NCI-H2081 treated with DMSO at 0.1 percent for 48 hours (cell line): ENCODE results near the gene KCNA10.

Experiments
- DNase-seq: peaks from one replicate; lab custom pipeline; 2025; lab: John Stamatoyannopoulos, UW

Gene KCNA10

DNA sequence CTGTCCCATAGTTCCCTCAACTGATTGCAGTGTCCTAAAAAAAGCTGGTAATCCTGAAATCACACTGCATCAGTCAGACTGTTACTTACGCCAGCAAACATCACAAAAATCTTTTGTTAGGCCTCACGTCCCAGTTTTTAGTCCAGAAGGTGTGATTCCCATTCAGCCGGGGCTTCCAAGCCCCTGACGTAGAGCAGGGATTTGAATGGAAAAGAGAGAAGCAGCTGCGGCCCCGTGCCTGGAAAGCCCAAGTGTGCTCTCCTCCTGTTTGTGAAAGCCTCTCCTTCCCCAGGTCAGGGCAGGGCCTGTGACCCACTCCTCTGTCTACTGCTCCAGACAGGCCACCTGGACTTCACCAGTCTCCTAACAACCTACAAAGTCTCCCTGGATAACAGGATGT lies 20.7 kb downstream of the KCNA10 start:
- DNase-seq: no peak

DNA sequence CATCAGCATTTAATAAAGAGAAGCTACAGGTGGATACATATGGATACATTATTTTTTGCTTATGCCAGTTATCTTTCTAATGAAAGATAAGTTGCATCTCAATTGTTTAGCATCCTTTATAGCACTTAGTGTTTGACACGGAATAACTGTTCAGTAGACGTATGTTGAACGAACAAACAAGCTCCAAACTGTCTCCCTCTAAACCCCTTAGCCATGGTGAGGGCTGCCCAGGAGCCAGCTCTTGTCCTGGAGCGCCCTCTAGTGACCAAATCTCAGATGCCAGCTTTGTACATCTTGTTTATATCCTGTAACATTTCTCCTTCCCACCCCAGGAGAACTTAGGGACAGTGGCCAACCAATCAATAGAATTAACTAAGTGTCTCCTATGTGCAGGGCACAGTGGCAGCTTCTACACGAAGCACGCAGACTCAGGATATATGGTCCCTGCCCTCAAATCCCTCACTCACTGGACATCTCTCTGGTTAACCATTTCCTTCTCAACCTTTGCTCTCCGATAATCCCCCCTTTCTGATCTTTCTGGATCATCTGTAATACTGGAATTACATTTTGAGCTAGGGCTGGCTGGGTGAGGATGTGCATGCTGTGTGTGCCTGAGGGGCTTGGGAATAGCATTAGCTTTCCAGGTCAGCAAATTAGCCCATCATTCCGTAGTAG lies 22.9 kb downstream of the KCNA10 start:
- DNase-seq: peak; percentile 6

DNA sequence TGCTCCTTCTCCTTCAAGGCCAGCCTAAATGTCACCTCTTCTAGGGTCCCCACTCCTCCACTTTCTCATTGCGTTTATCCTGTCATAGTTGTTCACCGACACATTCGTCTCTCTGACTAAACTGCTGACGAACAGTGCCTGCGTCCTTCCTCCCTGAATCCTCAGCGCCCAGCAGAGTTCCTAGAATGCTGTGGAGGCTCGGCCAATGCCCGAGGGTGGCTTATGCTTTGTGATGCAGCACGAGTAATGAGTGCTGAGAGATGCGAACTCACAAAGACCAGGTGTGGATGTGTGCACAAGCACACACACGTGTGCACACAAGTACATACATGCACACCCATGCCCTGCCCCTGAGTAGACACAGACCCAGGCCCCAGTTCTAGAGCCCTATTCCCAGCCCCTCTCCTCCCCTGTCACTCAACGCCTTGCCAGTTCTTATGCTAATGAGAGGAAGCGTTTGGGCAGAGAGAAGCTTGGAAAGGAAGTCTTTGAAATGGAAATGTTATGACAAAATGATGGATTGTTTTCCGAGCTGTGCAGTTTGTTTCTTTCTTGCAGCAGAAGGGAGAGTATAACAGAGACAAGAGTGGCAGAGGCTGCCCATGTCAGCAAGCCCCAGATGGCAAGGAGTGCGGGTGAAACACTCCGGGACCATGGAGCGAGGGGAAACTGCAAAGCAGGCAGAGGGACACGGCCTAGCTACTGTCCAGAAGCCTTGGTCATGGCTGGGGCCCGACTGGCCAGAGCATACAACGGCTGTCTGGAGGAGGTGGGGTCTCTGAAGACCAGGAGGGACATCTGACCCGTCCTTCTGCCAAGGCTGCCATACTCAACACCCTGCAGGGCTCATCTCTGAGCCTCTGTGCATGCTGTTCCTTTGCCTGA lies 24.2 kb downstream of the KCNA10 start:
- no peak for DNase-seq

DNA sequence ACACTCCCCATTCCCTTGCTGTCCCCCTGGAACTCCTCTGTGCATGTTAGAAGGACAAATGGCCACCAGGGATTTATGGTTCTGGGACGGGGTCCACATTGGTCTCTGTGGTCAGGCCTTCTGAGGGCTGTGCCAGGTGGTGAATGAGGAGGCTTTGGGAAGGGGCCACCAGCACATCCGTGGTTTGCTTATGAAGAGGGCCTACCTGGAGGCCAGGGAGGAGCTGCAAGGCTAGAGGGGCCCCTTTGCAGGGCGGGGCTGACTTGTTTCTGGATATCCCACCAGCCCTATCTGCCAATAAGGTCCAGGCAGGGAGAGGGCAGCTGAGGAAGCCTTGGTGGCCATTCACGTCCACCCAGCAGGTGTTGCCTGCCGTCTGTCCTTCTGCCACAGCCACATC lies 24.9 kb downstream of the KCNA10 start:
- DNase-seq: no peak

DNA sequence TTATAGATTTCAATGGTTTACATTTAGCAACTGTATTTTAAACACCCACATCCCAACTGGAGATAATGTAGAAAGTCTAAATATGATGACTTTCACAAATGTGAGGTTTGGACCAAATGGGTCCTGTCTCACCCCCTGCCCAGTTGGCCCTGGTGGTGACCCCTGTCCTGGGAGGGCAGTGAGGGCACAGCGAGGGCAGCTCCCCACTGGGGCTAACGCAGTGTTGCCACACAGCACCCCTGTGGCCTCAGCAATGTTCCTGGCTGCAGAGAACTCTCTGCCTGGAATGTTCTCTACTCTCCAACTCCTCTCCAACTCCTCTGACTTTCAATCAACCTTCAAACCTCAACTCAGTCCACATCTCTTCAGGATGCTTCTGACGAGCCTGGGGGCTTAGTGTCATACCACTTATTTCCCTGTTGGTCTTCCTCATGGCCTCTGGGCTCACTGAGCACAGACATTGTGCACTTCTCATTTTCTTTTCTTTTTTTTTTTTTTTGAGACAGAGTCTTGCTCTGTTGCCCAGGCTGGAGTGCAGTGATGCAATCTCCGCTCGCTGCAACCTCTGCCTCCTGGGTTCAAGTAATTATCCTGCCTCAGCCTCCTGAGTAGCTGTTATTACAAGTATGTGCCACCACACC lies 25.8 kb downstream of the KCNA10 start:
- DNase-seq: no peak

DNA sequence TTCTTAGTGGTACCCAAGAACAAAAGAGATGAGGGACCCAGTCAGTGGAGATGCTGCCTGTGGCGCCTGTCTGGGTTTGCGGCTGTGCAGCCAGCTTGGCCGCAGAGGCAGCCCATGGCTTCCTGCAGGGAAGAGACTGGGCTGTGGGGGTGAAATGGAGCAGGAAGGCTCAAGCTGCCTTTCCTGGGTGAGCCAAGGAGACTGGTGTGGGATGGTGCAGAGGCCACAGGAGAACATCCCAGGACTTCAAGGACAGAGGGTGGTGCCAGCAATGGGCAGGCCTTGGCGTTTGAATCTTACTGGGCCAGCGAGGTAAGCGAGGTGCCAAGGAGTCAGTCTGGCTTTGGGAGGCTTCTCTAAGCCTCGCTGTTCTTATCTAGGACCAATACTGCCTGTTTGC lies 26.4 kb downstream of the KCNA10 start:
- no peak for DNase-seq

DNA sequence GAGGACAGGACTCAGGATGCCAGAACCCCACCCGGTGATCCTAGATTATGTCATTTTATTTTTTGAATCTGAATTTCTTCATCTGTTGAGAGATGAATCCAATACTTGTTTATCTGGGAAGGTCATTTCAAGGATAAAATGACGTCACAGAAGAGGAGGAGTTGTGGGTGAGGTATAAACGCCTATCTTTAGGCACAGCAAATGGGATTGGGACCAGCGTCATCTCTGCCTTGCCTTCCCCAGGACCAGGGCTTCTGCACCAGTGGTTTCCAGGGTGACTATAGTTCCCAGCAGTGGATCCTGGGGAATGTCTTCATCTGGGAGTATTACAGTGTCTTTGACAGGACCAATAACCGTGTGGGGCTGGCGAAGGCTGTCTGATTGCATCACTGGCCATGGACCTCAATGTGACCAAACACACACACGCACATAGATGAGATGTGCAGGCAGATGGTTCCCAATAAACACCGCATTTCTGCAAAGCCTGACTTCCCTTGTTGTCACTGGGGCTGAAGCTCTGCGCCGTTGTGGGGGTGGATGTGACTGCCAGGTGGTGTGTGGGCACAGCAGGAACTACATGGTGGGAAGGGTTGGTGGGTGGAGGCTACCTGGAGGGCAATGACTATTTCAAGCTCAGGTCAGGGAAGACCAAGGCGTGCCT lies 28.1 kb downstream of the KCNA10 start:
- no peak for DNase-seq

DNA sequence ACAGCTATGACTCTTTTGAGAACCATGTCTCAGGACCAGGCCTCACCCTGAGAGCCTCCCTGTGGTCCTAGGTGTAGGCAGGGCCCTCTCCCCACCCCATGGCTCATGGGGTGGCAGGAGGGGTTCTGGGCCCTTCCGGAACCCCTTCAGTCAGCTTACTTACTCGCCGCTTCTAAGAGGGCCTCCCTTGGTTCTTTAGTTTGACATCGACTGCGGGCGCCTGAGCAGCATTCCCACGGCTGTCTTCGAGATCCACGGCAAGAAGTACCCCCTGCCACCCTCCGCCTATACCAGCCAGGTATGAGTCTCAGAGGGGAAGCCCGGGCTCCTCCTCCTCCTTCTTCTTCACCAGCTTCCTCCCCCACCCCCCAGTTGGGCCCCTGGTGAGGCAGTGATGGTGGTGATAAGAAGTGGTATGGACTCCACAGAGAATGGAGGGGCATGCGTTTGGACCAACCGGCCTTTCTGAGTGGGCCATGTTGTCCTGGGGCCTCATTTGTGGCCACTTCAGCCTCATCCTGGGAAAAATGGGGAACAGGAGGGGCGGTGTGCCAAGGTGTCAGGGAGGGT lies 28.9 kb downstream of the KCNA10 start:
- DNase-seq: no peak

DNA sequence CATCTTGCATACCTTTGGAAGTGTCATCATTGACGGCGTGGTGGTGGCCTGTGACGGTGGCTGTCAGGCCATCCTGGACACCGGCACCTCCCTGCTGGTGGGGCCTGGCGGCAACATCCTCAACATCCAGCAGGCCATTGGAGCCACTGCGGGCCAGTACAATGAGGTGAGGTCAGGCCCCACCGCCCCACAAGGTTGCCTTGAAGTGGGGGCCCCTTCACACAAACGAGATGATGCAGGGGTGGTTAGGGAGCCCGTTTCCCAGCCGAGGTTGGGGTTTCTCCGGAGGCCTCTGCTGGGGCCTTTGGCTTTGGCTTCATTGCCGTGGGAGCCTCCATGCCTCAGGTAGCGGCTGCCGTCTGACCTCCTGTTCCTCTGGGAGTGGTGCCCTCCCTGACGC lies 29.6 kb downstream of the KCNA10 start:
- DNase-seq: no peak

DNA sequence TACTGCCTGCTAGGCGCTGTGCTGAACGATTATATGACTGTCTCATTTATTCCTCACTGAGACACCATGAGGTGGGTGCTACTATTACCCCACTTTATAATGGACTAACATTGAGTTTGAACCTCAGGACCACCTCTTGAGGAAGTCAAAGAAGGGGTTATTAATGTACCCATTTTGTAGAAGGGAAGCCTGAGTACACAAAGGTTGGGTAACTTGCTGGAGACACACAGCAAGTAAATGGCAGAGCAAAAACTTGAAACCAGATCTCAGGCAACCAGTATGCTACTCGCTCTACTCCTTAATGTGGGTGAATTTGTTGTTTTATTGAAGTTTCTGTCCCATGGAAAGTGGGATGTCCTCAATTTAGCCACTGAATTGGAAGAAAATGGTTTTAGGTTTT lies 30.1 kb downstream of the KCNA10 start:
- DNase-seq: no peak

DNA sequence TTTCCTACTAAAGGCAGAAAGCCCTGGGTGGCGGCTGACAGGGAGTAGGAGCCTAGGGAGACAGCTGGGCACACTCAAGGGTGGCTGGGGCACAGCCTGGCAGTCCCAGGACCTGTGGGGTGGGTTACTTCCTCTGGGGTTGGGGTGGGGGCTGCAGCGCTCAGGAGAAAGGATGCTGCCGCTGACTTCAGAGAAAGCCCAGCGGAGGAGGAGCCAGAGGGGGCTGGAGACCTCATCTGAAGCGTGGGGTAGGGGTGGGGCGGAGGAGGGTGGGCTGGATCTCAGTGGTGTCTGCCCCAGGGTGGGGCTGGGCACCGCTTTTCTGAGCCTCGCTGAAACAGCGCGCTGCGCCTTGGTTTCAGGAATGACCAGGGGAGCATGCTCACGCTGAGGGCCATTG lies 30.8 kb downstream of the KCNA10 start:
- no peak for DNase-seq

DNA sequence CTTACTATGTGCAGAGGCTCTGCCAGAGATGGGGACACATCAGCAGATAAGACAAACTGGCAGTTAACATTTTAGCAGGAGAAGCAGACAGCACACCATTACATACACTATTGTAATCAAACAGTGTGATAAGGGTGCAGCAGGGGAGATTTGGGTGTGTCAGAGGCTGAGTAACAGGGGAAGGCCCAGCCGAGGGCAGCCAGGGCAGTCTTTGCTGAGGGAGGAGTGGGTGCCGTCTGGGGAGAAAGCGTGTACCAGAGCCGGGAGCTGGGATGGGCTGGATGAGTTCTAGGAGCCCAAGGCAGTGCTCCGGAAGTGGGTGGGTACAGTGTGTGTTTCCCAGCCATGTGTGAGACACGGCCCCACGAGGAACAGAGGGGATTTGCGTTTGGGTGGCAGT lies 31.2 kb downstream of the KCNA10 start:
- DNase-seq: no peak

DNA sequence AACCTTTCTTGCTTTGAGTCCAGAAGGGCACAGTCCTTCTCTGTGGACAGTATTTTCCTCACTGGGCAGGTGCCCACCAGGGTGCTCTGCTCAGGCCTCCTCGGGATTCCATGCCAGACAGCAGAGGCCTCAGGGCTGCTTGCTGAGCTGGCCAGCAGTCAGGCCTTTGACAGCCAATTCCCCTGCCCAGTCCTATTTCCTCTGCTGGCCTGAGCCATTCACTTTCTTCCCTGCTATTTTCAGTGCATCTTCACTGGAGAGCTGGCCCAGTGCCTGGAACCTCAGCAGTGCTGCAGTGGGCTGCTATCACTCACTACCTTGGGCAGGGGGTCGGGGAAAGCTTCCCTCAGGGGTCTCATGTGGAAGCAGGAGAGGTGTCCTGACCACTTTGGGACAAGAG lies 33.2 kb downstream of the KCNA10 start:
- no peak for DNase-seq

DNA sequence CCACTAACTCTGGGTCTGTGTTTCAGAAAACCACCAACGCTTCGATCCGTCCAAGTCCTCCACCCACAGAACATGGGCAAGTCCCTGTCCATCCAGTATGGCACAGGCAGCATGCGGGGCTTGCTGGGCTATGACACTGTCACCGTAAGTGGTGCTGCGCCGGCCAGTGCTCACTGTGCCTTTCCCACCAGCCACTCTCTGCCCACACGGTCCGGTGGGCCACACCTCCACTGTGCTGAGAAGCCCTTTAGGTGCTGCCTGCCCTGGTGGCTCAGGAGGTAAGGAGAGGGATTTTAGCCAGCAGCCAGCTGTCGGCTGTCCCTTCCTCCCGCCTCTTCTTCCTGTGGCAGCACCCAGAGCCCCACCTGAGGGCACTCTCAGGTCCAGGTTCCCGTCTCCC lies 34.2 kb downstream of the KCNA10 start:
- DNase-seq: no peak

DNA sequence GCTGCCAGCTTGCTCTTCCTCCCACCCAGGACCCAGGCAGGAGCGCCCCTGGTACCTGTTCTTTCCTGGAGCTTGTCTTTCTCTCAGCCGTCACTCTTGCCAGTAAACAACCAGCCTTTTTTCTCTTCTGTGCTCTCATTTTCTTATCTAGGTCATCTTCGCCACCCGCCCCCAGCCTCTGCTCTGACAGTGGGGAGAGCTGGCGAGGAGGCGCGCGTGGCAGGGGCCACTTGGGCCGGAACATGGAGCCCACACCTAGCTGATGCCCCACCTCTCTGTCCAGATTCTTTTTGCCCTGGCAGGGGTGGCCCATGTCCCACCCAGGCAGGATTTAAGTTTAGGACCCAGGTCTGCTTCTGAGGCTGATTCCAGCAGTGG lies 35.7 kb downstream of the KCNA10 start:
- DNase-seq: no peak

DNA sequence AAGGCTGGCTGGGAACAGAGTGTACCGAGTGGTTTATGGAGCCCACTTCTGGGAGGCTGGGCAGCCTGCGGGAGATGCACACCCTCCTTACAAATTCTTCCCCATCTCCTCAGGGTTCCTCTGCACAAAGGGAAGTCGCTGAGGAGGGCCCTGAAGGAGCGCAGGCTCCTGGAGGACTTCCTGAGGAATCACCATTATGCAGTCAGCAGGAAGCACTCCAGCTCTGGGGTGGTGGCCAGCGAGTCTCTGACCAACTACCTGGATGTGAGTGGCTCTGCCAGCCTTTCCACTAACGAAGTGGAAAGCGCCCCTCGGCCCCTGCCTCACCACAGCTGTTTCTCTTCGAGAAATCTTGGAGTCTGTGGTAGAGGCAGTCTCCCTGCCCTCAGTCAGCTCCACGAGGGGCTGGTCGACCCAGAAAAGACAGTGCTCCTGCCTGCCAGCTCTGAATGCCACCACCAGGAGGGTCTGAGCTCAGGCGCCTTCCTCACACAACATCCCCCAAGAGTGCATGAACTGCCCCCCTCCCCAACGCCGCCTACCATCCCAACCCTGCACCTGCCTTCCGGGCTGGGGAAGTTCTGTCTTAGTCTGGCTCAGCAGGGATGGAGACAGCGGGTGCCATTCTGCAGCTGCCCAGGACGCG lies 36.2 kb downstream of the KCNA10 start:
- no peak for DNase-seq

DNA sequence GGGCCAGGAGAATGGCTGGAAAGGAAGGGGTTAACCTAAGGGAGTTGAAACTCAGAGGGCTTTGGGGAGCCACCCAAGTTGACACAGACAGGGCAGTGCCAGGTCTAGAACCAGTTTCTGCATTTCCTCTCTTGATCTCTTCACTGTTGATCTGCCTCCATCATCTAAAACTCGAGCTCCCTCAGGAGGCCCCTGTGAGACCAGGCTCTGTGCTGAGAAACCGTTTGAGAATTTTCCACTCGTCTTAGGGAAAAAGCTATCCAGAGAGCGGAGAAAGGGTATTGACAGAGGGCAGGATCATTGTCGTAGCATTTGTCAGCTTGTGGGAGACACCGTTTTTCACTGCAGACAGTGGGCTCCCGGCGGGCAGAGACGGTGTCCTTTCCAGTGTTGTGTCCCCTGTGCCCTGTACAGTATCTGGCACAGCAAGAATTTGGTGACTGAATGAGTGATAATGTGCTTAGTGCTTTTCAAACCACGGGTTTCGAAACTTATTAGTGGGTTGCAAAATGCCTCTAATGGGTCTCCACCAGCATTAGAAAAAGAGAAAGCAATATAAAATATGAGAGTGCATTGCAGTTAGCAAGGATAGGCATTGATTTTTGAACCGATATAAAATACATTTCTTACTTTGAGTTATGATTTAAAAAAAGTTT lies 36.9 kb downstream of the KCNA10 start:
- no peak for DNase-seq

DNA sequence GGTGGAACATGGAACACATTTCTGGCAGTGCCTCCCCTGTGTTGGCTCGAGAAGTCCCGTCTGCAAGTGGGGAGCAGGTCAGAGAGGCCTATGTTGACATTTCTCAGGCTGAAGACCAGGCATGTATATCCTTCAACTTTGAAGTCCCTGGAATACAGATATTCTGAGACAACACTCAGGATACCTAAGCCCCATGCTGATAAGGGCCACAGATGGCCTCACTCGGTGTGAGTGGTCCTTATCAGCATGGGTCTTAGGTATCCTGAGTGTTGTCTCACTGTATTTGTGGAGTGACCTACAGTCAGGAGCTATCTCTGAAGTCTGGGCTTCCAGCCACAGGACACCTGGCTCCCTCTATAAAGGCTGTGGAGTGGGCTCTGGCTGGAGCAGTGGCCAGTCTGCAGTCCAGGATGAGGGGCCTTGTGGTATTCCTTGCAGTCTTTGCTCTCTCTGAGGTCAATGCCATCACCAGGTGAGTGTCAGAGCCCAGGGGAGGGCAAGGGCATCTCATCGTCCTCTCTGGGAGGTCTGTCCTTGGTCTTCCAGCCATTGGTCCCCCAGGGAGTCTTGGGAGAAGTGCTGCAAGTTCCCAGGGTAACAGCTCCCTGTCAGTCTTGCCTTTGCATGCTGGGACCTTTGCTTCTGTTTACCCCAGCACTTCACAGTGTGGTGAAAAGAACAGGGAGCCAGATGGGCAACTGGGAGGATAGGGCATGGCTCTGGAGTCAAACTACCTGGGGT lies 38.4 kb downstream of the KCNA10 start:
- no peak for DNase-seq

DNA sequence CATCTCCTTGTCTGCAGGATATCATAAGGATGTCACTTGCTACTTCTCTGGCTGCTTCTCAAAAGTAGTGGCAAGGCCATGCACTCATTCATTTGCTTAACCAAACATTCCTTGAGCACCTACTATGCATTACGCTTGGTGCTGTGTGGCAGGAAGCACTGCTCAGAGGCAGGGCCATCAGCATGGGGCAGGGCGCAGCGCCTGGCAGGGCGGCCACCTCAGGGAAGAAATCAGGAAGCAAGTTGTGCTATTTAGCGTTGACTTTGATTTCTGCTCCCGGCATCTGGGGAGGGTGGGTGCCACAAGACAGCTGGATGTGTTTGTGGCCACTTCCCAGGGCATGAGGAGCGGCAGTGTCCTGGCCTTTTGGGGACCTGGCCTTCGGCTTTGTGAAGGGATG lies 40.1 kb downstream of the KCNA10 start:
- DNase-seq: no peak

DNA sequence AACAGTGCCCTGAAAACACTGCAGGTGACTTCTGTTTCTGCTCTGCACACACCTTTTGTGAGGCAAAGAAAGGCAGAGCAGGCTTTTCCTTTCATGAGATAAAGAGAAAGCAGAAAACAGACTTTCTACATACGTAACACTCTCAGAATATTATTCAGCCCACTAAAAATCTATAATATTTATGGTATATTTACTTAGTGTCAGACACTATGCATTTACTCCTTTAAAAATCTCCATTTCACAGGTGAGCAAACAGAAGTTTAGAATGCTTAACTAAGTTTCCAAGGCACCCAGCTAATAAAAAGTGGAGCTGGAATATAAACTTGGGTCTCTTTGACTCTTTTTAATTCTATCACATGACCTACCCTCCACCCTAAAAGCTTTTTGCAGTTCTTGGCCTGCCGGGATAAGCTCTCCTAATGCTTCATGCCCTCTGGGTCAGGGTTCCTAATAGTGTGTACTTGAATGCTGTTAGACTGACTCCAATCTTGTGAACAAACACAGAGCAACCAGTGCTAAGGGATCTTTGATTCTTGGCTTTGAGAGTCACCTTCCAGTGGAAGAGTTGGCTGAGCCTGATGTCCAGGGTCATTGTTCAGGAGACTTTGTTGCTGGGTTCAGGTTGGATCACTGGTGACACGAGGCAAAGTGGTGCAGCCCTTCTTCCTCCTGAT lies 40.9 kb downstream of the KCNA10 start:
- DNase-seq: no peak
